Mesodermal cell (in vitro differentiated cells): ENCODE results near the gene IFITM10.
"Not testable (repeated sequence)": the region's sequence is repeated elsewhere in the genome, so short reads cannot be mapped to it uniquely, and the experiment has no call there.

Experiments
- H3K27ac ChIP-seq: 2 replicates; pipeline ENCODE4 v1.7.0; 2013; ENCODE audit warnings: mild to moderate bottlenecking, low read depth, low read length, moderate library complexity; ENCODE audit not compliant: severe bottlenecking
- H3K36me3 ChIP-seq: 2 replicates; pipeline ENCODE4 v1.7.1; 2013; ENCODE audit warnings: mild to moderate bottlenecking, low read length, moderate library complexity; ENCODE audit not compliant: control insufficient read depth, insufficient read depth
- H3K4me1 ChIP-seq: one replicate; pipeline ENCODE4 v1.7.1; 2013; ENCODE audit warnings: mild to moderate bottlenecking, low read length; ENCODE audit not compliant: insufficient read depth, control insufficient read depth, poor library complexity, severe bottlenecking
- H3K4me3 ChIP-seq: 2 replicates; pipeline ENCODE4 v1.7.0; 2013; ENCODE audit warnings: low read length, control low read depth, mild to moderate bottlenecking; ENCODE audit not compliant: insufficient read depth, poor library complexity, severe bottlenecking; ENCODE audit errors: extremely low read depth
- H3K9me3 ChIP-seq: 2 replicates; pipeline ENCODE4 v1.7.1; 2013; ENCODE audit warnings: mild to moderate bottlenecking, low read length, moderate library complexity; ENCODE audit not compliant: control insufficient read depth
- WGBS, 2 experiments: methylation state at CpG; one replicate each; pipeline ENCODE4 v1.1.5; 2013; ENCODE audit warnings: missing lambda C conversion rate in 2 of 2; ENCODE audit not compliant: insufficient coverage in 2 of 2; 5-methylcytosine and 5-hydroxymethylcytosine counted together

The IFITM10 gene

GRCh38 chr11:1776331-1776851 lies 26.0 kb upstream of the IFITM10 start:
- Histone ChIP-seq H3K27ac (no peak overlapping the region), H3K9me3 (no peaks in the 10 kb centered on the region), H3K4me1 (peaks cover 18% of the 10 kb centered on the region), H3K4me3 (no peak overlapping the region), H3K36me3 (no peaks in the 10 kb centered on the region)
- 86 to 95% methylated on average over 8 to 11 of the region's 11 CpGs for WGBS, 2 experiments

- H3K27ac ChIP-seq, result no peak overlapping the region
- no peaks in the 10 kb centered on the region for H3K9me3 ChIP-seq
- H3K4me1 ChIP-seq, result peaks cover 19% of the 10 kb centered on the region
- H3K36me3 ChIP-seq, result no peaks in the 10 kb centered on the region
- WGBS, 2 experiments, result 79 to 83% methylated on average over 7 to 12 of the region's 12 CpGs
- no peak overlapping the region for H3K4me3 ChIP-seq
Observed at GRCh38 chr11:1774886-1775285, 24.5 kb upstream of the IFITM10 start.

GRCh38 chr11:1773994-1774550 lies 23.7 kb upstream of the IFITM10 start:
- Histone ChIP-seq H3K4me1 (peaks cover 22% of the 10 kb centered on the region), H3K4me3 (no peak overlapping the region), H3K9me3 (no peaks in the 10 kb centered on the region), H3K36me3 (no peaks in the 10 kb centered on the region), H3K27ac (no peak overlapping the region)
- 92 to 93% methylated on average over 9 to 11 of the region's 11 CpGs for WGBS, 2 experiments

- H3K4me3 ChIP-seq, result no peak overlapping the region
- H3K36me3 ChIP-seq, result no peaks in the 10 kb centered on the region
- no peak overlapping the region for H3K27ac ChIP-seq
- no peaks in the 10 kb centered on the region for H3K9me3 ChIP-seq
- 92% methylated on average over 6 to 8 of the region's 10 CpGs for WGBS, 2 experiments
- H3K4me1 ChIP-seq, result peaks cover 22% of the 10 kb centered on the region
Observed at GRCh38 chr11:1773131-1773993, 23.0 kb upstream of the IFITM10 start.

GRCh38 chr11:1772270-1773130 lies 22.1 kb upstream of the IFITM10 start:
- H3K27ac ChIP-seq, result peak overlapping the region; percentile 41
- no peaks in the 10 kb centered on the region for H3K36me3 ChIP-seq
- 11 to 35% methylated on average over 3 to 6 of the region's 15 CpGs for WGBS, 2 experiments
- H3K4me3 ChIP-seq, result no peak overlapping the region
- H3K9me3 ChIP-seq, result no peaks in the 10 kb centered on the region
- peaks cover 22% of the 10 kb centered on the region for H3K4me1 ChIP-seq

- WGBS, 2 experiments, result 95 to 100% methylated on average over 3 to 4 of the region's 6 CpGs
- Histone ChIP-seq H3K36me3 (no peaks in the 10 kb centered on the region), H3K4me1 (peaks cover 22% of the 10 kb centered on the region), H3K9me3 (no peaks in the 10 kb centered on the region), H3K27ac (no peak overlapping the region), H3K4me3 (no peak overlapping the region)
Observed at GRCh38 chr11:1771700-1772099, 21.3 kb upstream of the IFITM10 start.

- H3K4me1 ChIP-seq, result peaks cover 22% of the 10 kb centered on the region
- no peaks in the 10 kb centered on the region for H3K36me3 ChIP-seq
- H3K9me3 ChIP-seq, result no peaks in the 10 kb centered on the region
- WGBS, 2 experiments, result 94 to 99% methylated on average over 17 to 18 of the region's 18 CpGs
- H3K27ac ChIP-seq, result no peak overlapping the region
- H3K4me3 ChIP-seq, result no peak overlapping the region
Observed at GRCh38 chr11:1771273-1771672, 20.9 kb upstream of the IFITM10 start.

GRCh38 chr11:1770528-1770927 lies 20.1 kb upstream of the IFITM10 start:
- H3K4me3 ChIP-seq, result no peak overlapping the region
- no peak overlapping the region for H3K27ac ChIP-seq
- H3K36me3 ChIP-seq, result no peaks in the 10 kb centered on the region
- WGBS, 2 experiments, result 85 to 87% methylated on average over 5 of the region's 5 CpGs
- H3K9me3 ChIP-seq, result no peaks in the 10 kb centered on the region
- H3K4me1 ChIP-seq, result peaks cover 22% of the 10 kb centered on the region

GRCh38 chr11:1770061-1770460 lies 19.7 kb upstream of the IFITM10 start:
- 95 to 100% methylated on average over 5 of the region's 7 CpGs for WGBS, 2 experiments
- H3K36me3 ChIP-seq, result no peaks in the 10 kb centered on the region
- no peak overlapping the region for H3K27ac ChIP-seq
- no peak overlapping the region for H3K4me3 ChIP-seq
- peaks cover 22% of the 10 kb centered on the region for H3K4me1 ChIP-seq
- no peaks in the 10 kb centered on the region for H3K9me3 ChIP-seq

- WGBS, 2 experiments, result 78 to 94% methylated on average over 4 to 8 of the region's 9 CpGs
- peaks cover 24% of the 10 kb centered on the region for H3K4me1 ChIP-seq
- H3K9me3 ChIP-seq, H3K4me3 ChIP-seq, H3K27ac ChIP-seq, H3K36me3 ChIP-seq: not testable (repeated sequence)
Observed at GRCh38 chr11:1769304-1769936, 19.0 kb upstream of the IFITM10 start.
